Skeletal muscle cell (primary cell): ENCODE results near the gene HOMER1.

Experiments
- DNase-seq: peaks from one replicate; pipeline ENCODE4 v3.0.0-alpha.2; 2010; ENCODE audit warnings: low read depth
- H3K4me3 ChIP-seq: 2 replicates; pipeline ENCODE4 v1.5.1; 2011; ENCODE audit warnings: low read depth, mild to moderate bottlenecking, control low read depth, low read length, moderate library complexity

HOMER1 gene

DNA sequence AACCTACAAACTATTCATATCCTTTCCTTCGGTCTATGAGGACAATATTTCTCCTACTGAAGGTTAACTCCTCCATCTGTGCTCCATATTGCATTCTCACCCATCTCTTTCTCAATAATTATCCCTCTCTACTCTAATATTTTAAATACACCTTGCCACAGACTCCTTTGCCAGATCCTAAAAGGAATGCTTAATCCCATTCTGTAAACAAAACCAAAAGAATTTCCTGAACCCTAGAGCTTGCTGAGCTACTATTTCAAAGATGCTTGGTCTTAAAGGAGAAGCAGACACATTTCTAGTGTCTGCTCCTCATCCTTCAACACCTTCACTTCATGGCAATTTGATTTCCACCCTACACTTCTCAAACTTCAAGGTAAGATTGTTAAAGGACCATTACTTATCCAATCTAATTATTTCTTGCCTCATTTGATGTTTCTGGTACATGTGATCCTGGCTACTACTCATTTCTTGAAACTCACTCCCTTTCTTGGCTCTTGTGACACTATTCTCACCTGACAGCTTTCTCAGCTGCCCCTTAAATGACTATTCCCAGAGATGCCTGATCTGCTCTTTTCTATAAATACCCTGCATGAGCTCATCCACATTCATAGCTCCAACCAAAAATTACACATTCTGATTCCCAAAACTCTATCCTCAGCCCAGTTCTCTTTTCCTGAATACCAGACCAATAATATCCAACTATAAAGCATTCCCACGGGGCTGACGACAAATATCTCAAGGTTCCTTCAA lies 20.2 kb downstream of the HOMER1 start:
- no peak for DNase-seq

GRCh38 chr5:79491690-79492317 lies 22.1 kb downstream of the HOMER1 start:
- no peak overlapping the region for H3K4me3 ChIP-seq
- DNase-seq, result no peak

More for the DNA sequence above, 20.2 kb downstream of the HOMER1 start:
- H3K4me3 ChIP-seq, result no peak overlapping the region

DNA sequence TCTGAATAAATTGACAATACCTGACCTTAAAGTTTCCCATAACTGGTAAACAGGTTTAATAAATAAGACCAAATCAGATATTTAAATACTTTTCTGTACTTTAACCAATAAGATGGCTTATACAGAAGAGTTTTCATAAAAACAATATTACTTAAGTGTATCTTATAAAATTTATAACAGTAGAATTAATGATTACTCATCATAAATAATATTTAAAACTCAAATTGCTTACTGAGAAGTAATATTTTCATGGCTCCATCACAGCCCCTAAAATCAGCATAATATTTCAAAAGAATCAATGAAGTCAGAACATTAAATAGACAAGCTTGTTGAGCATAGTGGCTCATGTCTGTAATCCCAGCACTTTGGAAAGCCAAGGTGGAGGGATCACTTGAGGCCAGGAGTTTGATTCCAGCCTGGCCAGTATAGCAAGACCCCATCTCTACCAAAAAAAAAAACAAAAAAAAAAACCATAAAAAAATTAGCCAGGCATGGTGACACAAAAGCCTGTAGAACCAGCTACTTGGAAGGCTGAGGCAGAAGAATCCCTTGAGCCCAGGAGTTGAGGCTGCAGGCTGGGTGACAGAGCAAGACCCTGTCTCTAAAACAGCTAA lies 23.5 kb downstream of the HOMER1 start:
- no peak overlapping the region for H3K4me3 ChIP-seq
- no peak for DNase-seq

DNA sequence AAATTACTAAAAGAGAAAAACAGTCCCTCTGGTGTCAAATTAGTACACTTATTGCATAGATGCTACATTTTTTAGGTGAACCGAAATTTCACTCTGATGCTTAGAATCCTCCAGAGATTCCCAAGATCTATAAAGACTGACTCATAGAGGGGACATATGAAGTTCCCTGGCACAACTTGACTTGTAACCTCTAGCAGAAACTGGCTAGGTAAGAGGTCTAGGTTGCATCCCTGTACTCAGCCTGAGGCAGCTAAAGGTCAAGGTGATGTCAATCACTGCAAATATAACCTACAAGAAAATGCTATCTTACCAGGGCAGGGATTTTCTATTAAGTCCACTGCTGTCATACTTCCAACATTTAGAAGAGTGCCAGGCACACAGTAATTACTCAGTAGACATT lies 24.2 kb downstream of the HOMER1 start:
- no peak overlapping the region for H3K4me3 ChIP-seq
- DNase-seq, result no peak

GRCh38 chr5:79488775-79489174 lies 25.2 kb downstream of the HOMER1 start:
- no peak for DNase-seq
- no peak overlapping the region for H3K4me3 ChIP-seq

DNA sequence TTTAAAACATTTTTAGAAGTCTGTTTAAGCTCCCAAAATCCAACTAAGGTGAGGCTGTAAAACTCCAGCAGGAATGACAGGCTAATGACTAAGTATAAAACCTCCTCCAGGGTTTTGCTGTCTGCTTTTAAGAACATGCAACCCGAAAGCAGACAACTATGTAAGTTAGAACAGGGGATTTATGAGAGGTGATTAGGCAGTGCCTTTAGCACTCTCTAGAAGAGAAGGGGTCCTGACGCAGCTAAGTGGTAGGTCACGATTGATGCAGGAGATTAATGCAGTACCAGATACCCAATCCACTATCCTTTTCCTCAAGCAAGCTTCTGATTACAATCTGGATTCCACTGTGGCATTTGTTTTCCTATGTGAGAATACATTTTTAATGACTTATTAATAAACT lies 25.9 kb downstream of the HOMER1 start:
- H3K4me3 ChIP-seq, result no peak overlapping the region
- no peak for DNase-seq

- no peak for DNase-seq
- no peak overlapping the region for H3K4me3 ChIP-seq
These were observed 26.7 kb downstream of the HOMER1 start for GRCh38 chr5:79487251-79487650.

DNA sequence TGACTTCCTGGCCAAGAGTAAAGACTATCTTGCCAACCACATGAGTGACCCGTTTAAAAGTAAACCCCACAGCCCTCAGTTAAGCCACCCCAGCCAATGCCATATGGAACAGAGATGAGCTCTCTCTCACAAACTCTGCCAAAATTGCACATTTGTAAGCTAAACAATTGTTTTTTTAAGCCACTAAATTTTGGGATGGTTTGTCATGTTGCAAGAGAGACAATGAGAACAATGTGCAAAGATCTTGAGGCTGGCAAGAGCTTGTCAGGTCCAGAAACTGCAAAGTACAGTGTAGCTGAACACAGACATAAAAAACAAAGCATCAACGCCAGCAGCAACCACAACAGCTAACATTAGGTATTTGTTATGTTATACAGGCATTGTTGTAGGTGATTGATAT lies 27.8 kb downstream of the HOMER1 start:
- no peak for DNase-seq
- H3K4me3 ChIP-seq, result no peak overlapping the region

DNA sequence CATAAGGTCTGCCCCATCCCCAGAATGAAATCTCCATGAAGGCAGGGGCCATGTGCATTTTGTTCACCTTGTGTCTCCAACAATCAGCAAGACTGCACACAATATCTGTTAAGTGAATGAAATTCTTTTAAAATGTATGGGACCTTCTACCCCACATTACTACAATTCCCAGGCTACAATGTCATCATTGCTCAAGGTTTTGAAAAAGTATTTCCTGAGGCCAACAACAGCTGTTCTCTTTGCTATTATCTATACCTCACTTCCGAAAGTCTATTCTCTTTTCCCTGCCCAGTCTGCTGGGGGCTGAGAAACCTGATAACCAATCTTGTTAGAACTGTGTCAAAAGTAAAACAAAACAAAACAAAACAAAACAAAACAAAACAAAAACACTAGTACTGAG lies 29.2 kb downstream of the HOMER1 start:
- no peak for DNase-seq

DNA sequence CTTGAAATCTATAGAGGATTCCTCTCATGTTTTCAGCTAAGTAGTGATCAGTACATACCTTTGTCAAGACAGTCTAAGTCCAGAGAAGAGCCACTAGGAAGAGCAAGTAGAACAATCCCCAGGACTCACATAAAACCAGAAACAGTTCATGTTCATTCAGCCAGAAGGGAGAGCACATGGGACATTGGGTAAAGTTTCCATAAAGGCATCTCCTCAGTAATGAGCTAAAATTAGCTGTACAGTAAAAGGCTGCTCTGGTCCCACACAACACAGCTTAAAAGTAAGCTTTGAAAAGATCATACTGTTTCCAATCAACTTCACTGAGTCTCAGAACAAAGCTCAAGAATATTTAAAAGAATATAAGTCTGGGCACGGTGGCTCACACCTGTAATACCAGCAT lies 32.4 kb downstream of the HOMER1 start:
- no peak overlapping the region for H3K4me3 ChIP-seq
- no peak for DNase-seq

More for the DNA sequence above, 29.2 kb downstream of the HOMER1 start:
- H3K4me3 ChIP-seq, result no peak overlapping the region

GRCh38 chr5:79480991-79481390 lies 32.9 kb downstream of the HOMER1 start:
- no peak overlapping the region for H3K4me3 ChIP-seq
- DNase-seq, result no peak

DNA sequence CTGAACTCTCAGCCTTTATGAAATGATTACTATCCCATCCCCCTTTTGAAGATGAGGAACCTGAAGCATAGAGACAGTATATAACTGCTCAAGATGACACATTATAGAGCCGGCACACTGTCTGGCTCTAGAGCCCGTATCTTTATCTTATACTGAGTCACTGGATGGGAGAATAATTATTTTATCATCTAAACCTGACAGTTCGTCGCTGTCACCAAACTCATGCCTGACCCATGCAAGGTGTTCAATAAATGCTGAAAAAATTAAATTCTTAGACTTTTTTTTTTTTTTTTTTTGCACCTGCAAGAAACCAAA lies 38.8 kb downstream of the HOMER1 start:
- no peak for DNase-seq
- H3K4me3 ChIP-seq, result no peak overlapping the region

GRCh38 chr5:79474367-79475151 lies 39.4 kb downstream of the HOMER1 start:
- no peak overlapping the region for H3K4me3 ChIP-seq
- no peak for DNase-seq

DNA sequence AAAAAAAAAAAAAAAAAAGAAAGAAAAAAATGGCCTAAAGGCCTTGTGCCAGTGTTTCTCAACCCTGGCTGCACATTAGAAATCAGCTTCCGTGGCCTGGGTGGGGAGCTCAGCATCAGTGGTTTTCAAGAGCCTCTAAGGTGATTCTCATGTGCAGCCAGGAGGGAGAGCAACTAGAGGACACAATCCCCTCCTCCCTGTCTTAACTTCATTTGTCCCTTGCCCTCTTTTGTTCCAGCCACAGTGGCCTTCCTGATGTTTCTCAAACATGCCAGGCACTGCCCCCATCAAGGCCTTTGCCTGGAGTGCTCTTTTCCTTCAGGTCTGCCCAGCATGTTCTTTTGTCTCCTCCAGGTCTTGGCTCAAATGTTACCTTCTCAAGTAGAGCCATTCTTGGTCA lies 42.4 kb downstream of the HOMER1 start:
- H3K4me3 ChIP-seq, result no peak overlapping the region
- DNase-seq, result no peak

GRCh38 chr5:79464695-79465332 lies 49.1 kb downstream of the HOMER1 start:
- no peak overlapping the region for H3K4me3 ChIP-seq
- DNase-seq, result no peak

- no peak for DNase-seq
- H3K4me3 ChIP-seq, result no peak overlapping the region
These were observed 49.7 kb downstream of the HOMER1 start for GRCh38 chr5:79464278-79464677.

GRCh38 chr5:79459626-79460025 lies 54.3 kb downstream of the HOMER1 start:
- H3K4me3 ChIP-seq, result no peak overlapping the region
- DNase-seq, result no peak

GRCh38 chr5:79456890-79457583 lies 56.9 kb downstream of the HOMER1 start:
- no peak overlapping the region for H3K4me3 ChIP-seq
- DNase-seq, result no peak

- DNase-seq, result no peak
- no peak overlapping the region for H3K4me3 ChIP-seq
These were observed 57.5 kb downstream of the HOMER1 start for GRCh38 chr5:79456400-79456799.
